ENCODE results near the gene VWCE.
A peak's percentile ranks its signal among the peaks of the same experiment; 100 is the strongest.
"Not testable (repeated sequence)": the region's sequence is repeated elsewhere in the genome, so short reads cannot be mapped to it uniquely, and the experiment has no call there.

VWCE gene

GRCh38 chr11:61254403-61255025, 40.6 kb downstream of the VWCE start:
- peak; percentile 54 for DNase-seq

DNA sequence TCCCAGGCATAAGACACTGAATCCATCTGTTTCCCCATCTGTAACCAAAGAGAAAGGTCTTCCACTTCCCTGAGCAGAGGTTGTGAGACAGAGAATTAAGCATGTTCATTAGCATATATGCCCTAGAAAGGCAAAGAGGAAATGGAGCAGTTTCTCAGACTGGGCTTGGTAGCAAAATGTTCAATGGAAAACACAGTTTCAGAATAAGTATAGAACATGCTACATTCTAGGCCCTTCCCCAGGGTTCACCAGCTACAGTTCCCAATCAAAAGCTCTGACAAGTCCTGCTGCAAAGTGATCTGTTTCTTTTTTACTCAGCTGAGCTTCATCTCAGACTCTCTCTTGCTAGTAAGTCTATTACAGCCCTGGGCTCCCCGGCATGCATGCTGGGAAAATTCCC, 42.8 kb downstream of the VWCE start:
- not testable (repeated sequence) for DNase-seq

GRCh38 chr11:61250796-61251765, 44.0 kb downstream of the VWCE start:
- DNase-seq = peak; percentile 11

DNA sequence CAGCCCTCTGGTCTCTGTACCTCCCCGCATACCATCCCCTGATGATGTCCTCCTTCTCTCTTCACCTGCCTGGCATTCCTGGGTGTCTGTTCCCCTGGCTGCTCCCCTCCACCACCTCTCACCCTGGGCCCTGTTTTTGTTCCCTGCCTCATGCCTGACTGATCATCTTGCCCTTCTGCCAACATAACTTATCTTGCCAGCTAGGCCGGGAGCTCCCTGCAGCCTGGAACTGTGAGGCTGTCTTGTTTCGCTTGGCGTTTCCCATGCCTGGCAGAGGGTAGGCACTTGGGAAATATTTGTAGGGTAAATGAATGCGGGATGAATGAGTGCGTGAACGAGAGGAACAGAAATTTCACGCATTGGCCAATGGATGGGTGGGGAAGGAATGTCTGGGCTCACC, 45.9 kb downstream of the VWCE start:
- DNase-seq = not testable (repeated sequence)

- DNase-seq = not testable (repeated sequence)
Observed at GRCh38 chr11:61248071-61248470, 47.0 kb downstream of the VWCE start.

GRCh38 chr11:61245284-61245964, 49.7 kb downstream of the VWCE start:
- not testable (repeated sequence) for DNase-seq

GRCh38 chr11:61241526-61241925, 53.6 kb downstream of the VWCE start:
- DNase-seq = not testable (repeated sequence)

DNA sequence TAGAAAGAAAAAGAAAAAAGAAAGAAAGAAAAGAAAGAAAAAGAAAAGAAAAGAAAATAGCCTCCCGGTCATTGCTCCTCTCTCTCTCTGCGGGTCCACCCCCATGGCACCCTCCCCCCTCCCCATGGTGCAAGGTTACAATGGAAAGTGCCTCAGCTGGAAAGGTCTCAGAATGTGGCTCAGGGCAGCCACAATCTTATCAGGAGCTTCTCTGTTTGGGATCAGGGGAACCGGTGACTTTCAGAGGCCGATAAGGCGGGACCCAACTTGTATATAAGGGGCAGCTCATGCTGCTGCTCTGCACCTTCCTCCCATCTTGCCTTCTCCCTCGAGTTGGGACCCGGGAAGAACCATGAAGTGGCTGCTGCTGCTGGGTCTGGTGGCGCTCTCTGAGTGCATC, 54.2 kb downstream of the VWCE start, which contains the start of gene PGA5:
Gene PGA5 (plus strand): TSS at position 301 of the 400 bp plus-strand sequence. CDS start 52 bp downstream, at position 353.
- not testable (repeated sequence) for DNase-seq

- not testable (repeated sequence) for DNase-seq
Observed at GRCh38 chr11:61240288-61240687, 54.8 kb downstream of the VWCE start.

DNA sequence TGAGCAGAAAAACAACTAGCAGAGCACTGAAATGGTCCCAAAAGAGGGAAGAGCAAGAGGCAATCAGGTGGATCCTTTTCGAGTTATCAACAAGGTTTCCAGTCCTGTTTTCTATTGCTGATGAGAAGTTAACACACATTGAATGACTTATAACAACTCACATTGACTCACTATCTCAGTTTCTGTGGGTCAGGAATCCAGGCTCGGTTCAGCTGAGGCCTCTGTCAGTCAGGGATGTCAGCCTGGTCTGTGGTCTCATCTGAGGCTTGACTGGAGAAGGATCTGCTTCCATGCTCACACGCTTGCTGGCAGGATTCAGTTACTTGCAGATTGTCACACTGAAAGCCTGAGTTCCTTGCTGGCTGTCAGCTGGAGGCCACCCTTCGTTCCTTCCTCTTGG, 58.0 kb downstream of the VWCE start:
- not testable (repeated sequence) for DNase-seq

- DNase-seq = not testable (repeated sequence)
Observed at GRCh38 chr11:61232548-61233145, 62.5 kb downstream of the VWCE start.

GRCh38 chr11:61231585-61231984, 63.5 kb downstream of the VWCE start:
- not testable (repeated sequence) for DNase-seq

DNA sequence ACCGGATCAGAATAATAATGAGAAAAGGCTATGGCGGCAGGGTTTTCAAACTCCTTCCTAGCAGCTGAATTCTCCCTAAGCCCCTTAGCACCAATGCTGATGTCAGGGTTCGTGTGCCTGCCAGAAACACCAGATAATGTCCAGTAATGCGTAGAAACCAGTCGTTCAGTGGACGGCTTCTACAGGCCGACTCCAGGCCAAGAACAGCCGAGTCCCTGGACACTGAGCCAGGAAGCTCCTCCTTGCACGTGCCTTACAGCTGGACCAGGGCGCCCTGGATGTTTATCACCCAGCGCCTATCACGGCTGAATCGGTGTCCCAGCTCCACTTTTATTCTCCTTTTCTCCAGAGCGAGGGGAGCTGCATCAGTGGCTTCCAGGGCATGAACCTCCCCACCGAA, 64.1 kb downstream of the VWCE start:
- DNase-seq = not testable (repeated sequence)

- DNase-seq = not testable (repeated sequence)
Observed at GRCh38 chr11:61229458-61229857, 65.7 kb downstream of the VWCE start.

- DNase-seq = not testable (repeated sequence)
Observed at GRCh38 chr11:61226457-61227137, 68.5 kb downstream of the VWCE start.

DNA sequence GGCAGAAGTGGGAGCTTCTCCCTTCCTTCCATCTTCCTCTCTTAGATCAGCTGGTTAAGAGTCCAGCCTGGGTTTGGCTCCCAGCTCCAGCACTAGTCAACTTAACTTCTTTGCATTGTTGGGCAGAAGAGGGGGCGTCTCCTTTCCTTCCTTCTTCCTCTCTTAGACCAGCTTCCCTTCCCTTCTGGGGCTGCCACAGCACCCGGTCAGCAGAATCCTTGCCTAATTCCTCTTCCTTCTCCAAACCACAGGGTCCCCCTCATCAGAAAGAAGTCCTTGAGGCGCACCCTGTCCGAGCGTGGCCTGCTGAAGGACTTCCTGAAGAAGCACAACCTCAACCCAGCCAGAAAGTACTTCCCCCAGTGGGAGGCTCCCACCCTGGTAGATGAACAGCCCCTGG, 72.4 kb downstream of the VWCE start:
- DNase-seq = not testable (repeated sequence)

DNA sequence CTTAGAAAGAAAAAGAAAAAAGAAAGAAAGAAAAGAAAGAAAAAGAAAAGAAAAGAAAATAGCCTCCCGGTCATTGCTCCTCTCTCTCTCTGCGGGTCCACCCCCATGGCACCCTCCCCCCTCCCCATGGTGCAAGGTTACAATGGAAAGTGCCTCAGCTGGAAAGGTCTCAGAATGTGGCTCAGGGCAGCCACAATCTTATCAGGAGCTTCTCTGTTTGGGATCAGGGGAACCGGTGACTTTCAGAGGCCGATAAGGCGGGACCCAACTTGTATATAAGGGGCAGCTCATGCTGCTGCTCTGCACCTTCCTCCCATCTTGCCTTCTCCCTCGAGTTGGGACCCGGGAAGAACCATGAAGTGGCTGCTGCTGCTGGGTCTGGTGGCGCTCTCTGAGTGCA, 73.1 kb downstream of the VWCE start, which contains the start of gene PGA4:
Gene PGA4 (plus strand): TSS at position 301 of the 400 bp plus-strand sequence. CDS start 54 bp downstream, at position 355.
- DNase-seq = not testable (repeated sequence)

- not testable (repeated sequence) for DNase-seq
Observed at GRCh38 chr11:61219016-61219415, 76.1 kb downstream of the VWCE start.

DNA sequence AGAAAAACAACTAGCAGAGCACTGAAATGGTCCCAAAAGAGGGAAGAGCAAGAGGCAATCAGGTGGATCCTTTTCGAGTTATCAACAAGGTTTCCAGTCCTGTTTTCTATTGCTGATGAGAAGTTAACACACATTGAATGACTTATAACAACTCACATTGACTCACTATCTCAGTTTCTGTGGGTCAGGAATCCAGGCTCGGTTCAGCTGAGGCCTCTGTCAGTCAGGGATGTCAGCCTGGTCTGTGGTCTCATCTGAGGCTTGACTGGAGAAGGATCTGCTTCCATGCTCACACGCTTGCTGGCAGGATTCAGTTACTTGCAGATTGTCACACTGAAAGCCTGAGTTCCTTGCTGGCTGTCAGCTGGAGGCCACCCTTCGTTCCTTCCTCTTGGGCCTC, 76.8 kb downstream of the VWCE start:
- not testable (repeated sequence) for DNase-seq

DNA sequence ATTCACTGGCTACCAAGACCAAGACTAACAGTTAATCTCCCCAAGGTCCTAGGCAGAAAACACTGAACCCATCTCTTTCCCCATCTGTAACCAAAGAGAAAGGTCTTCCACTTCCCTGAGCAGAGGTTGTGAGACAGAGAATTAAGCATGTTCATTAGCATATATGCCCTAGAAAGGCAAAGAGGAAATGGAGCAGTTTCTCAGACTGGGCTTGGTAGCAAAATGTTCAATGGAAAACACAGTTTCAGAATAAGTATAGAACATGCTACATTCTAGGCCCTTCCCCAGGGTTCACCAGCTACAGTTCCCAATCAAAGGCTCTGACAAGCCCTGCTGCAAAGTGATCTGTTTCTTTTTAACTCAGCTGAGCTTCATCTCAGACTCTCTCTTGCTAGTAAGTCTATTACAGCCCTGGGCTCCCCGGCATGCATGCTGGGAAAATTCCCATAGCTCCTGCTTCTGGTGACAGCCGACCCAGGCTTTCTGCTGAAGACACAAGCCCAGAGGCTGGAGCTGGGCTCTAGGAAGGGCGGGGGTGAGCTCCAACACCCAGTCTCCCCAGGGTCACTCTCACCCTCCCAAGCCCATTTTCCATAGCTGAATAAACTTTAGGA, 81.3 kb downstream of the VWCE start:
- DNase-seq = not testable (repeated sequence)

GRCh38 chr11:61212202-61212601, 82.9 kb downstream of the VWCE start:
- DNase-seq = not testable (repeated sequence)
